Type B pancreatic cell (in vitro differentiated cells): ENCODE results near the gene METTL14. TPM values are rescaled to one million over a fixed set of nuclear protein-coding genes. Genes with fewer than 3 reads are reported as not detected.

Experiments used
- DNase-seq: peaks from one replicate; pipeline ENCODE4 v3.0.0; 2021; ENCODE audit warnings: mixed read lengths; ENCODE audit not compliant: unreplicated experiment; ENCODE audit errors: extremely low spot score
- H3K27ac Mint-ChIP-seq: 2 replicates; pipeline ENCODE4 v1.8.0; 2021; ENCODE audit warnings: mild to moderate bottlenecking, mixed read lengths
- H3K27me3 Mint-ChIP-seq: 2 replicates; pipeline ENCODE4 v1.8.0; 2021; ENCODE audit warnings: mixed read lengths
- H3K36me3 Mint-ChIP-seq: 2 replicates; pipeline ENCODE4 v1.8.0; 2021; ENCODE audit warnings: mixed read lengths
- H3K4me1 Mint-ChIP-seq: one replicate; pipeline ENCODE4 v1.8.0; 2021; ENCODE audit warnings: mixed read lengths; ENCODE audit not compliant: unreplicated experiment
- H3K4me3 Mint-ChIP-seq: 2 replicates; pipeline ENCODE4 v1.8.0; 2021; ENCODE audit warnings: mild to moderate bottlenecking, mixed read lengths
- H3K9me3 Mint-ChIP-seq: 2 replicates; pipeline ENCODE4 v1.8.0; 2021; ENCODE audit warnings: mixed read lengths
- total RNA-seq: library from RNA; stranded (reverse); gene quantifications from 2 replicates; pipeline ENCODE4 v1.2.1, GENCODE V29; 2021; ENCODE audit warnings: low replicate concordance
- TF ChIP-seq, protein P1 (sequence below): fragments of 200-600 bp; sonication (generic); conservative IDR thresholded peaks from 2 replicates; pipeline ENCODE4 v1.5.0; 2021; ENCODE audit warnings: antibody characterized with exemption, mild to moderate bottlenecking

METTL14 gene
- total RNA-seq, 1 donor from 2014 or later, result 48.2 TPM

DNA sequence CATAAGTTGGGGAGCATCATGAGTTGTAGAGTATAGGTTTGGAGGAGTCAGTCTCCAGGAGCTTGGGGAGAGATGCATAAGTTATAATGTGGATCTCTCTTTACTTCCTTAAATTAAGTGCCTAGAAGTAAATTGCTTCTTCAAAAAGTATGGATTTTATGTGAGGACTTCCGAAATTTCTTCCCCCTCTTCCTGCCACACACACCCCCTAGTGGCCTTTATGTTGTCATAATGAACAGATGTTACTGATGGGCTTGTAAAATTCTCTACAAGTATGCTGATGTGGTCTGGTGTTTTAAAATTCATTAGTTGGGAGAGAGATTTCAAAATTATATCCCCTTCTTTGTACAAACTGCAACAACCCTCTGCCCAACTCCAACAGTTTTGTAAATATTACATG, 2.3 kb upstream of the METTL14 start:
- TF ChIP-seq, protein P1, sequence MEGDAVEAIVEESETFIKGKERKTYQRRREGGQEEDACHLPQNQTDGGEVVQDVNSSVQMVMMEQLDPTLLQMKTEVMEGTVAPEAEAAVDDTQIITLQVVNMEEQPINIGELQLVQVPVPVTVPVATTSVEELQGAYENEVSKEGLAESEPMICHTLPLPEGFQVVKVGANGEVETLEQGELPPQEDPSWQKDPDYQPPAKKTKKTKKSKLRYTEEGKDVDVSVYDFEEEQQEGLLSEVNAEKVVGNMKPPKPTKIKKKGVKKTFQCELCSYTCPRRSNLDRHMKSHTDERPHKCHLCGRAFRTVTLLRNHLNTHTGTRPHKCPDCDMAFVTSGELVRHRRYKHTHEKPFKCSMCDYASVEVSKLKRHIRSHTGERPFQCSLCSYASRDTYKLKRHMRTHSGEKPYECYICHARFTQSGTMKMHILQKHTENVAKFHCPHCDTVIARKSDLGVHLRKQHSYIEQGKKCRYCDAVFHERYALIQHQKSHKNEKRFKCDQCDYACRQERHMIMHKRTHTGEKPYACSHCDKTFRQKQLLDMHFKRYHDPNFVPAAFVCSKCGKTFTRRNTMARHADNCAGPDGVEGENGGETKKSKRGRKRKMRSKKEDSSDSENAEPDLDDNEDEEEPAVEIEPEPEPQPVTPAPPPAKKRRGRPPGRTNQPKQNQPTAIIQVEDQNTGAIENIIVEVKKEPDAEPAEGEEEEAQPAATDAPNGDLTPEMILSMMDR, result peak; percentile 63
- Mint-ChIP-seq H3K9me3 (no peaks in the 10 kb centered on the region), H3K36me3 (peaks cover 4% of the 10 kb centered on the region), H3K4me1 (peaks cover 11% of the 10 kb centered on the region), H3K27me3 (no peaks in the 10 kb centered on the region), H3K27ac (no peak overlapping the region), H3K4me3 (peak overlapping the region; percentile 16)
- no peak for DNase-seq

- no peaks in the 10 kb centered on the region for H3K27me3 Mint-ChIP-seq
- H3K9me3 Mint-ChIP-seq, result no peaks in the 10 kb centered on the region
- TF ChIP-seq, protein P1, result no peak
- DNase-seq, result no peak
- no peak overlapping the region for H3K27ac Mint-ChIP-seq
- H3K36me3 Mint-ChIP-seq, result peaks cover 4% of the 10 kb centered on the region
- H3K4me1 Mint-ChIP-seq, result peaks cover 11% of the 10 kb centered on the region
- peak overlapping the region; percentile 16 for H3K4me3 Mint-ChIP-seq
Measured at GRCh38 chr4:118683513-118683912, 1.7 kb upstream of the METTL14 start.

DNA sequence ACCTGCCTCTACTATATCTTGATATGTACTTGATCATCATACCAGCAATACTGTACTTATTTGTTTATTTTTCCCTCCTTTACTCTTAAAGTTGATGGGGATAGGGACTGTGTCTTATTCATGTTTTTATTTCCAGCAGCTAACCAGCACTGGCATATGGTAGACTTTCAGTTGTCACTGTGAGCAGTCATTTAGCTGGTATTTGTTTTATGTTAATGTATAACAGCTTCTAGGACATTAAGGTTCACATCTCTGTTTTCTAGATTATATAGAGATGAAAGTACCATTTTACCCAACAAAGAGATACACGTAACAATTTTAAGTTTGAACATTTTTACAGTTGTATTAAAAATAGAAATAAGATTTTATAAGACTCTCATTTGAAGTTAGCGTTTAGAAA, 17.9 kb downstream of the METTL14 start:
- peak overlapping the region; percentile 64 for H3K27ac Mint-ChIP-seq
- peak overlapping the region; percentile 69 for H3K4me3 Mint-ChIP-seq
- TF ChIP-seq, protein P1, result no peak
- H3K9me3 Mint-ChIP-seq, result no peaks in the 10 kb centered on the region
- no peaks in the 10 kb centered on the region for H3K27me3 Mint-ChIP-seq
- no peaks in the 10 kb centered on the region for H3K4me1 Mint-ChIP-seq
- peaks cover 43% of the 10 kb centered on the region for H3K36me3 Mint-ChIP-seq
- DNase-seq, result no peak

- no peak overlapping the region for H3K4me3 Mint-ChIP-seq
- TF ChIP-seq, protein P1, result no peak
- H3K36me3 Mint-ChIP-seq, result peaks cover 42% of the 10 kb centered on the region
- no peaks in the 10 kb centered on the region for H3K27me3 Mint-ChIP-seq
- DNase-seq, result no peak
- no peak overlapping the region for H3K27ac Mint-ChIP-seq
- H3K4me1 Mint-ChIP-seq, result peaks cover 6% of the 10 kb centered on the region
- no peaks in the 10 kb centered on the region for H3K9me3 Mint-ChIP-seq
Measured at GRCh38 chr4:118711052-118711451, 25.9 kb downstream of the METTL14 start.

DNA sequence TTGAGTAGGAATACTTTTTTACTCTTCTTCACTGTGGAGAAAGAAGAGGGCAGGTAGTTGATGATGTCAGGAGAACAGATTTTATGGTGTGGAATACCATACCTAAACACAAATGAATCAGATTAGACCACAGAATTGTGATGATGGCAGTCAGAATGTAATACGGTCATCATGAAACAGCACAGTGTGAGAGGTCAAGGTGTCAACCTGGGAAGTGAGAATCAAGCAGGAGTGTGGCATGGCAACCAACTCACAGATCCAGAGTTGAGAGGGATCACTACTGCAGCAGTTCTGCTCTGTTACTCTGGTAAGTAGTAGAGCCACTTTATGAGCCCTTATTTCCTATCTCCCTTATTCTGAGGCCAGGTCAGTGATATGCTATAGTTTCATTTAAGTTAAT, 27.7 kb downstream of the METTL14 start:
- Mint-ChIP-seq H3K4me3 (no peak overlapping the region), H3K4me1 (peaks cover 10% of the 10 kb centered on the region), H3K9me3 (no peaks in the 10 kb centered on the region), H3K27me3 (no peaks in the 10 kb centered on the region), H3K36me3 (peaks cover 32% of the 10 kb centered on the region), H3K27ac (no peak overlapping the region)
- no peak for DNase-seq
- TF ChIP-seq, protein P1, result no peak

- H3K36me3 Mint-ChIP-seq, result peaks cover 26% of the 10 kb centered on the region
- no peaks in the 10 kb centered on the region for H3K27me3 Mint-ChIP-seq
- TF ChIP-seq, protein P1, result no peak
- H3K27ac Mint-ChIP-seq, result no peak overlapping the region
- H3K9me3 Mint-ChIP-seq, result no peaks in the 10 kb centered on the region
- H3K4me1 Mint-ChIP-seq, result peaks cover 10% of the 10 kb centered on the region
- no peak for DNase-seq
- H3K4me3 Mint-ChIP-seq, result no peak overlapping the region
Measured at GRCh38 chr4:118714682-118715081, 29.5 kb downstream of the METTL14 start.
